Measurements from ENCODE around the gene CNTFR. TPM values are rescaled to one million over a fixed set of nuclear protein-coding genes. Genes with fewer than 3 reads are reported as not detected.

Gene CNTFR
- total RNA-seq, 1 experiment from 2014 or later = not detected

DNA sequence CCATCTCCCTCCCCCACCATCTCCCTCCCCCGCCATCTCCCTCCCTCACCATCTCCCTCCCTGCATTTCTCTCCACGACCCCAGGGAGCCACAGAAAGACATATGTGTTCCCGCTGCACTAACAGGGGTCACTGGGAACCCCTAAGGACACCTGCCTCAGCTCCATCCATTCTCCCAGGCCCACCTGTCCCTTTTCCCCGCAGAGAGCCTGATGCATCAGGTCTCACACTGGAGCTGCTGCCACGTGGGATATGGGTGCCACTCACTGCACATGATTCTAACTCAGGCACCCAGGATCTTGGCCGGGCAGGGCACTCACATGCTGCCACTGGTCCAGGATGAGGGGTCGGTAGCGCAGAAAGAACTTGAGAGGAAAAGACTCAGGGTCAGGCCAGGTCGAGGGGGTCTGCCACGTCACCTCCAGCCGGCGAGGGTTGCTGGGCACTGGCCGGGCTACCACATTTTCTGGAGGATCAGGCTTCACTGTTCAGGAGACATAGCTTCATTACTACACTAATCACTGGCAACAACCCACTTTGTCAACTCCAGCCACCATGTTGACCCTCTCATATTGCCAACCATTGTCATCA lies 33.5 kb downstream of the CNTFR start:
- ChIA-PET CTCF (interaction anchor here (1.1 to 2.8 kb wide), 2 partner anchors 8 to 47 kb away, joined by 5 to 12 read pairs; no protein-coding TSS in a partner anchor), POLR2A (no interaction called here)
- no peak for DNase-seq (ENCODE audit: unreplicated experiment)
- no peaks in the 10 kb centered on the region for H3K9me3 Mint-ChIP-seq (ENCODE audit: unreplicated experiment)
- intact Hi-C loops (cut with micrococcal nuclease) = no loop called here
- H3K4me1 Mint-ChIP-seq (ENCODE audit: insufficient read depth, unreplicated experiment) = peaks cover 7% of the 10 kb centered on the region
- H3K27ac Mint-ChIP-seq (ENCODE audit: low read depth, unreplicated experiment) = no peak overlapping the region
- no peak overlapping the region for H3K4me3 Mint-ChIP-seq (ENCODE audit: unreplicated experiment)
- BruUV-seq (replicated peaks) = no TSS peak
- peaks cover 13% of the 10 kb centered on the region for H3K27me3 Mint-ChIP-seq (ENCODE audit: insufficient read depth, unreplicated experiment)
- TF ChIP-seq, protein P1, sequence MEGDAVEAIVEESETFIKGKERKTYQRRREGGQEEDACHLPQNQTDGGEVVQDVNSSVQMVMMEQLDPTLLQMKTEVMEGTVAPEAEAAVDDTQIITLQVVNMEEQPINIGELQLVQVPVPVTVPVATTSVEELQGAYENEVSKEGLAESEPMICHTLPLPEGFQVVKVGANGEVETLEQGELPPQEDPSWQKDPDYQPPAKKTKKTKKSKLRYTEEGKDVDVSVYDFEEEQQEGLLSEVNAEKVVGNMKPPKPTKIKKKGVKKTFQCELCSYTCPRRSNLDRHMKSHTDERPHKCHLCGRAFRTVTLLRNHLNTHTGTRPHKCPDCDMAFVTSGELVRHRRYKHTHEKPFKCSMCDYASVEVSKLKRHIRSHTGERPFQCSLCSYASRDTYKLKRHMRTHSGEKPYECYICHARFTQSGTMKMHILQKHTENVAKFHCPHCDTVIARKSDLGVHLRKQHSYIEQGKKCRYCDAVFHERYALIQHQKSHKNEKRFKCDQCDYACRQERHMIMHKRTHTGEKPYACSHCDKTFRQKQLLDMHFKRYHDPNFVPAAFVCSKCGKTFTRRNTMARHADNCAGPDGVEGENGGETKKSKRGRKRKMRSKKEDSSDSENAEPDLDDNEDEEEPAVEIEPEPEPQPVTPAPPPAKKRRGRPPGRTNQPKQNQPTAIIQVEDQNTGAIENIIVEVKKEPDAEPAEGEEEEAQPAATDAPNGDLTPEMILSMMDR (IDR thresholded peaks at IDR 0.05; ENCODE audit: unreplicated experiment) = no peak
- no peaks in the 10 kb centered on the region for H3K36me3 Mint-ChIP-seq (ENCODE audit: insufficient read depth, unreplicated experiment)

DNA sequence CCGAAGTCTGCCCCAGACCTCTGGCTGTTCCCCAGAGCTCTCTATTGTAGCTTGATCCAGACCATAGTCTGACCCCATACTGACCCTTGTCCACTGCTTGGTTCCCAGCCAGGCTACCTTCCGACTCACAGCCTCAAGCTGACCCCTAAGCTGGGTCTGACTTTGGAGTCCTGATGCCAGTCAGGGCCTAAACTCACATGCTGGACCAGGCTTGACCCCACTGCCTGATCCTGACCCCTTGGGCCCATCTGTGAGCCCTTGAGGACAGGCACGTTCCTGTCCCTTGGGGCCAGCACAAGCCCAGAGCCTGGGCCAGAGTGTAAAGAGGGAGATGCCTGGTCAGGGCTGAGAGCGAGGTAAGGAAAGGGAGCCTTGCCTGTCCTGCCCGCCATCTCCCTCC lies 34.0 kb downstream of the CNTFR start:
- intact Hi-C loops (cut with micrococcal nuclease) = no loop called here
- TF ChIP-seq, protein P1 (IDR thresholded peaks at IDR 0.05; ENCODE audit: unreplicated experiment) = no peak
- no peaks in the 10 kb centered on the region for H3K36me3 Mint-ChIP-seq (ENCODE audit: insufficient read depth, unreplicated experiment)
- H3K27ac Mint-ChIP-seq (ENCODE audit: low read depth, unreplicated experiment) = no peak overlapping the region
- H3K27me3 Mint-ChIP-seq (ENCODE audit: insufficient read depth, unreplicated experiment) = peaks cover 13% of the 10 kb centered on the region
- ChIA-PET POLR2A (no interaction called here), CTCF (interaction anchor here (0.6 to 1.1 kb wide), 3 partner anchors 8 to 234 kb away, joined by 4 to 5 read pairs (median 4); no protein-coding TSS in a partner anchor)
- H3K4me3 Mint-ChIP-seq (ENCODE audit: unreplicated experiment) = no peak overlapping the region
- no peaks in the 10 kb centered on the region for H3K9me3 Mint-ChIP-seq (ENCODE audit: unreplicated experiment)
- no TSS peak for BruUV-seq (replicated peaks)
- peaks cover 7% of the 10 kb centered on the region for H3K4me1 Mint-ChIP-seq (ENCODE audit: insufficient read depth, unreplicated experiment)
- no peak for DNase-seq (ENCODE audit: unreplicated experiment)

DNA sequence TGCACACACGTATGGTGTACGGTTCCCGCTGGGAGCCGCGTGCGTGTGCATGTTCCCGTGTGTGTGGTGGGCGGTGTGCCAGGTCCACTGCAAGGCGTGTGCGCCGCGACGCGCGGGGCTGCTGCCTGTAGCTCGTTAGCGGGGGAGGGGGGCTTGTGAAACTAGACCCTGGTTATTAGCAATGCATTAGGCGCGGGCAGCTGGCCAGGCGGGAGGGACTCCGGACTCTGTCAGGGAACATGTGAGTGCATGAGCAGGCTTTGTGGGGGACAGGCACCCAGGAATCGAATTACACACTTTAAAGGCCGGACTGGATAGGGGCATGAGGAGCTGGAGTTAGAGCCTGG lies 34.5 kb downstream of the CNTFR start:
- intact Hi-C loops (cut with micrococcal nuclease) = no loop called here
- Mint-ChIP-seq H3K9me3 (ENCODE audit: unreplicated experiment) (no peaks in the 10 kb centered on the region), H3K4me3 (ENCODE audit: unreplicated experiment) (no peak overlapping the region), H3K27me3 (ENCODE audit: insufficient read depth, unreplicated experiment) (peaks cover 13% of the 10 kb centered on the region), H3K36me3 (ENCODE audit: insufficient read depth, unreplicated experiment) (no peaks in the 10 kb centered on the region), H3K4me1 (ENCODE audit: insufficient read depth, unreplicated experiment) (peaks cover 2% of the 10 kb centered on the region), H3K27ac (ENCODE audit: low read depth, unreplicated experiment) (no peak overlapping the region)
- DNase-seq (ENCODE audit: unreplicated experiment) = no peak
- no TSS peak for BruUV-seq (replicated peaks)
- ChIA-PET POLR2A (no interaction called here), CTCF (interaction anchor here (0.6 to 0.9 kb wide), 4 partner anchors 9 to 234 kb away, joined by 4 read pairs; no protein-coding TSS in a partner anchor)
- TF ChIP-seq, protein P1 (IDR thresholded peaks at IDR 0.05; ENCODE audit: unreplicated experiment) = no peak

DNA sequence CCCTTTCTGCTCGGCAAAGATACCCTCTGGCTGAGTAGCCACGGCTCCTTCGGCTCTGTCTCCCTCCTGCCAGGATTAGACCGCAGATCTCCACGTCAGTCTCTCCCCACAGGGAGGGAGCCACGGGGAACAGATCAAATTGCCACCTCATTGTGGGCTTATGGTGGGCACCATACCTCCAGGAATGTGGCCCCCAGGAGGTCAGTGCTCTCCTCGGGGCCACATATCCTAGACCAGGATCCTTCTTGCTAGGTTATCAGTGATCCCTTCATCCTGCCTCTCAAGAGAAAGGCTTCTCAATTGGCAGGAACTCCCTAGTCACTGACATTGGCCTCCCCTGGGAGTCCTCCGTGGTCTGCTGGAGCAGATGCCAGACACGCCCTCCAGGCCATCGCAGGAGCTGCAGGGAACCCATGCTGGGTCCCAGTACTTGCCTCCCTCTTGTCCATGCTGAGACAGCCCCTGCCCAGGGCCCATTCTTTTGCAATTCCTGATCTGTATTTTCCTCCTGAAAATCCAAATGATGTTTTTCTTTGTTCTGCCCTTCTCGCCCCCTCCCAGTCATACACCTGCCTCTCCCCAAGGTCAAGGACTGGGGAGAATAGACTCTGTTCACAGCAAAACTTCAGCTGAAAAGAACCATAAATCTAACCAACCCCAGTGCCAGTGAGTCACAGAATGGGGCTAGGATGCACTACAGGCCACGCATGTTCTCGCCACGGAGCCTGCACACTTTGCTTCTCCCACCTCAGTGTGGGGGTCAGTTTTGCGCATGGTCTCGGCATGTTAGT lies 35.1 kb downstream of the CNTFR start:
- TF ChIP-seq, protein P1 (IDR thresholded peaks at IDR 0.05; ENCODE audit: unreplicated experiment) = no peak
- Mint-ChIP-seq H3K4me3 (ENCODE audit: unreplicated experiment) (no peak overlapping the region), H3K9me3 (ENCODE audit: unreplicated experiment) (no peaks in the 10 kb centered on the region), H3K36me3 (ENCODE audit: insufficient read depth, unreplicated experiment) (no peaks in the 10 kb centered on the region), H3K4me1 (ENCODE audit: insufficient read depth, unreplicated experiment) (no peaks in the 10 kb centered on the region), H3K27me3 (ENCODE audit: insufficient read depth, unreplicated experiment) (peaks cover 13% of the 10 kb centered on the region), H3K27ac (ENCODE audit: low read depth, unreplicated experiment) (no peak overlapping the region)
- ChIA-PET CTCF (interaction anchor here (0.8 to 0.9 kb wide), 3 partner anchors 9 to 34 kb away, joined by 4 read pairs; no protein-coding TSS in a partner anchor), POLR2A (no interaction called here)
- DNase-seq (ENCODE audit: unreplicated experiment) = no peak
- no TSS peak for BruUV-seq (replicated peaks)
- intact Hi-C loops (cut with micrococcal nuclease) = no loop called here
